Measurements from ENCODE around the gene SH2D3C.

The SH2D3C gene

GRCh38 chr9:127738666-127739065 is 39.8 kb downstream of the SH2D3C start:
- no peak for DNase-seq

- no peak for DNase-seq
Measured at GRCh38 chr9:127735530-127736185, 42.8 kb downstream of the SH2D3C start.

- peak; percentile 98 for DNase-seq
Measured at GRCh38 chr9:127734747-127735529, 43.5 kb downstream of the SH2D3C start, which contains the start of gene TOR2A. TSS of gene TOR2A (minus strand) at chr9:127735294. CDS start at chr9:127735270, 24 bp downstream.

- no peak for DNase-seq
Measured at GRCh38 chr9:127734247-127734746, 44.2 kb downstream of the SH2D3C start.

GRCh38 chr9:127733614-127734013 is 44.9 kb downstream of the SH2D3C start:
- DNase-seq, result no peak

- no peak for DNase-seq
Measured at GRCh38 chr9:127732444-127732843, 46.0 kb downstream of the SH2D3C start.

GRCh38 chr9:127731938-127732337 is 46.5 kb downstream of the SH2D3C start:
- no peak for DNase-seq

- DNase-seq, result no peak
Measured at GRCh38 chr9:127730799-127731410, 47.6 kb downstream of the SH2D3C start.

GRCh38 chr9:127730262-127730661 is 48.2 kb downstream of the SH2D3C start:
- DNase-seq, result no peak

- DNase-seq, result no peak
Measured at GRCh38 chr9:127729522-127730256, 48.8 kb downstream of the SH2D3C start.

GRCh38 chr9:127728808-127729207 is 49.7 kb downstream of the SH2D3C start:
- DNase-seq, result no peak

GRCh38 chr9:127726871-127727270 is 51.6 kb downstream of the SH2D3C start:
- DNase-seq, result no peak

GRCh38 chr9:127724012-127724411 is 54.5 kb downstream of the SH2D3C start:
- no peak for DNase-seq

GRCh38 chr9:127723444-127723843 is 55.0 kb downstream of the SH2D3C start:
- no peak for DNase-seq

GRCh38 chr9:127723013-127723412 is 55.5 kb downstream of the SH2D3C start:
- no peak for DNase-seq

GRCh38 chr9:127722055-127722745 is 56.3 kb downstream of the SH2D3C start:
- no peak for DNase-seq

GRCh38 chr9:127721391-127721821 is 57.1 kb downstream of the SH2D3C start:
- no peak for DNase-seq

- no peak for DNase-seq
Measured at GRCh38 chr9:127720865-127721227, 57.6 kb downstream of the SH2D3C start.

GRCh38 chr9:127720031-127720864 is 58.2 kb downstream of the SH2D3C start:
- DNase-seq, result no peak

- DNase-seq, result no peak
Measured at GRCh38 chr9:127717766-127718165, 60.7 kb downstream of the SH2D3C start.

GRCh38 chr9:127716412-127716811 is 62.1 kb downstream of the SH2D3C start:
- no peak for DNase-seq
